ENCODE measurements around the gene DOCK9. TPM values are rescaled to one million over a fixed set of nuclear protein-coding genes. Genes with fewer than 3 reads are reported as not detected.

The DOCK9 gene
- total RNA-seq, 1 donor from 2014 or later = 25.5 TPM

GRCh38 chr13:98842858-98843481, 134.9 kb downstream of the DOCK9 start:
- no peaks in the 10 kb centered on the region for H3K4me1 Mint-ChIP-seq
- DNase-seq (peak; percentile 34), ATAC-seq (ENCODE audit: low read depth) (peak; percentile 86)
- no peak overlapping the region for H3K4me3 Mint-ChIP-seq
- no peaks in the 10 kb centered on the region for H3K27me3 Mint-ChIP-seq
- POLR2A ChIA-PET = no interaction called here
- no peak overlapping the region for H3K27ac Mint-ChIP-seq
- H3K9me3 Mint-ChIP-seq = no peaks in the 10 kb centered on the region
- intact Hi-C loops (cut with micrococcal nuclease) = loop anchor here (1.0 to 10.0 kb wide), 5 partner anchors 171 to 821 kb away; no protein-coding TSS in a partner anchor
- TF ChIP-seq CTCF (IDR thresholded peaks at IDR 0.05) = peak; percentile 37
- H3K36me3 Mint-ChIP-seq (ENCODE audit: low read depth) = peaks cover 17% of the 10 kb centered on the region
- CTCF ChIA-PET = interaction anchor here (0.6 to 2.0 kb wide), 7 partner anchors 10 to 987 kb away, joined by 3 to 6 read pairs (median 4); no protein-coding TSS in a partner anchor

DNA sequence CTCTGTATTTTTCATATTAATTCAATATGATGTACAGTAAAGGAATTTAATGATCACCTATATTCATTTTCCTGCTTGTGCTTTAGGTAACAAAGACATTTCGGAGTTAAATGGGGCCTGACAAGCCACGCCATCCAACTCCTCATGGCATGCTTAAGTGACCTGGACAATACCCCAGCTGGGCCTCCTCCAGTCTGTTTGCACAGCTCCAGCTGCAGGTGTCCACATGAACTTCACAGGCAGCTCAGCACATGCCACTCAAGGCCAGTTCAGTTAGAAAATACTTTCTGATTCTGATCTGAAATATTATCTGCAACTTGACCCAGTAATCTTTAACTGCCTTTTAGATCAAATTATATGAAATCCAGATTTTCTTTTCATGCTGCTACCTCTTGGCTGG, 135.8 kb downstream of the DOCK9 start:
- ATAC-seq (ENCODE audit: low read depth) (no peak), DNase-seq (no peak)
- CTCF ChIA-PET = interaction anchor here (0.6 to 2.0 kb wide), 4 partner anchors 10 to 986 kb away, joined by 3 to 6 read pairs (median 3); no protein-coding TSS in a partner anchor
- Mint-ChIP-seq H3K4me1 (no peaks in the 10 kb centered on the region), H3K4me3 (no peak overlapping the region), H3K9me3 (no peaks in the 10 kb centered on the region), H3K27ac (no peak overlapping the region), H3K36me3 (ENCODE audit: low read depth) (peaks cover 17% of the 10 kb centered on the region), H3K27me3 (no peaks in the 10 kb centered on the region)
- POLR2A ChIA-PET = no interaction called here
- intact Hi-C loops (cut with micrococcal nuclease) = loop anchor here (2.0 to 10.0 kb wide), 4 partner anchors 170 to 820 kb away; no protein-coding TSS in a partner anchor
- no peak for TF ChIP-seq CTCF (IDR thresholded peaks at IDR 0.05)

DNA sequence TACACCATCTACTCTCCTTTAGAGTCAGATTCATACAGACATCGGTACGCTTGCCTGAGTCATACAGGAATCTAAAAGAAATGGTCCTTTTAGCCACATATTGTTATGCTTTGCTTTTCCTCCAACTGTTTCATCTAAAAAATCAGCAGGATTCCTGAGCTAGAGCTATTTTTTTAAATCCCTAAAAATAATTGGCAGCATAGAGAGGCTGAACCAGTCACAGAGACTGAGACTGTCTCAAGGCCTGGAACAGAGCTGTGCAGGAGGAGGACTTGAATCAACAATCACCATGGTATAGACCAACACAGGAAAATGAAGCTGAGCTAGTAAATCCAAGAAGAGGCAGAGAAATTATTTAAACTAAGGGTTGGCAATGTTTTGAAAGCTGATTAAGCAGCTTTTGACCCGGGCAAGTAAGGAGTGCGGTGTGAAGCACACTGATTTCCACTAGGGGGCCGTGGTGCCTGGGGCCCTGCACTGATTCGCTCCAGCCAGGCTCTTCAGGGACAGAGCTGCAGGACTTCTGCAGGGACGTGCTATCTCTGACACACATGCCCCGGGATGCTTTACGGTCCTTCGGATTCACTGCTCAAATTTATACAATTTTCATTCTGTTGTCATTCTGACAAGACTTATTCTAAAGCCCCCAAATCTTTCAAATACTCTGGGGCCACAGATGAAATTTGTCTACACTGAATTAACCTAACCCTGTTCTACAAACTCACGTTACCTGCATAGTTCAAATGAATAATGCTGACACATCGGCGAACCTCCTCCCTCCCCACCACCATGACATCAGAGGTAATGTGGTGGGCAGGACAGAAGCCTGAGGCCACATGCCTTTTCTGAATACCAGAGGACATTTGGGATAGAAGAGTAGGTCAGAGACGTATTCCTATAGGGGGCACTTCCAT, 137.8 kb downstream of the DOCK9 start:
- peak; percentile 80 for ATAC-seq (ENCODE audit: low read depth)
- Mint-ChIP-seq H3K4me1 (no peaks in the 10 kb centered on the region), H3K36me3 (ENCODE audit: low read depth) (peaks cover 11% of the 10 kb centered on the region), H3K9me3 (no peaks in the 10 kb centered on the region), H3K27me3 (no peaks in the 10 kb centered on the region), H3K4me3 (no peak overlapping the region), H3K27ac (no peak overlapping the region)
- peak; percentile 22 for DNase-seq
- ChIA-PET POLR2A (no interaction called here), CTCF (interaction anchor here (0.6 to 2.5 kb wide), 13 partner anchors 9 to 426 kb away, joined by 3 to 19 read pairs (median 4); no protein-coding TSS in a partner anchor)
- intact Hi-C loops (cut with micrococcal nuclease) = loop anchor here (1.0 to 10.0 kb wide), 4 partner anchors 168 to 818 kb away; no protein-coding TSS in a partner anchor
- TF ChIP-seq CTCF (IDR thresholded peaks at IDR 0.05) = peak; percentile 17

- ChIA-PET CTCF (interaction anchor here (1.4 kb wide), 1 partner anchor 12 kb away, joined by 7 read pairs; no protein-coding TSS in a partner anchor), POLR2A (no interaction called here)
- TF ChIP-seq CTCF (IDR thresholded peaks at IDR 0.05) = no peak
- no peak for DNase-seq
- intact Hi-C loops (cut with micrococcal nuclease) = no loop called here
- H3K27me3 Mint-ChIP-seq = no peaks in the 10 kb centered on the region
- no peaks in the 10 kb centered on the region for H3K4me1 Mint-ChIP-seq
- no peak overlapping the region for H3K4me3 Mint-ChIP-seq
- no peak overlapping the region for H3K27ac Mint-ChIP-seq
- H3K9me3 Mint-ChIP-seq = no peaks in the 10 kb centered on the region
- H3K36me3 Mint-ChIP-seq (ENCODE audit: low read depth) = peaks cover 7% of the 10 kb centered on the region
- ATAC-seq (ENCODE audit: low read depth) = no peak
Observed at GRCh38 chr13:98838776-98839175, 139.1 kb downstream of the DOCK9 start.

- ChIA-PET POLR2A (no interaction called here), CTCF (no interaction called here)
- no peaks in the 10 kb centered on the region for H3K4me1 Mint-ChIP-seq
- H3K36me3 Mint-ChIP-seq (ENCODE audit: low read depth) = peaks cover 5% of the 10 kb centered on the region
- intact Hi-C loops (cut with micrococcal nuclease) = no loop called here
- H3K4me3 Mint-ChIP-seq = no peak overlapping the region
- DNase-seq (no peak), ATAC-seq (ENCODE audit: low read depth) (no peak)
- TF ChIP-seq CTCF (IDR thresholded peaks at IDR 0.05) = no peak
- no peaks in the 10 kb centered on the region for H3K9me3 Mint-ChIP-seq
- no peaks in the 10 kb centered on the region for H3K27me3 Mint-ChIP-seq
- no peak overlapping the region for H3K27ac Mint-ChIP-seq
Observed at GRCh38 chr13:98837896-98838295, 140.0 kb downstream of the DOCK9 start.
